ENCODE data around the gene RPRML. TPM values are rescaled to one million over a fixed set of nuclear protein-coding genes. Genes with fewer than 3 reads are reported as not detected.
"Not testable (repeated sequence)": the region's sequence is repeated elsewhere in the genome, so short reads cannot be mapped to it uniquely, and the experiment has no call there.

RPRML gene
- total RNA-seq, 1 donor from 2014 or later, result not detected

GRCh38 chr17:46968896-46969295 lies 10.2 kb downstream of the RPRML start:
- Mint-ChIP-seq H3K27me3 (ENCODE audit: low read depth) (no peaks in the 10 kb centered on the region), H3K4me3 (ENCODE audit: low read depth) (no peak overlapping the region), H3K4me1 (ENCODE audit: low read depth) (no peaks in the 10 kb centered on the region), H3K36me3 (ENCODE audit: low read depth) (no peaks in the 10 kb centered on the region), H3K27ac (no peak overlapping the region), H3K9me3 (no peaks in the 10 kb centered on the region)
- intact Hi-C loops (cut with micrococcal nuclease), result no loop called here
- no peak for DNase-seq (ENCODE audit: low spot score)

GRCh38 chr17:46968224-46968834 lies 10.7 kb downstream of the RPRML start:
- no peak overlapping the region for H3K4me3 Mint-ChIP-seq (ENCODE audit: low read depth)
- H3K27me3 Mint-ChIP-seq (ENCODE audit: low read depth), result no peaks in the 10 kb centered on the region
- H3K9me3 Mint-ChIP-seq, result no peaks in the 10 kb centered on the region
- H3K27ac Mint-ChIP-seq, result no peak overlapping the region
- no peaks in the 10 kb centered on the region for H3K36me3 Mint-ChIP-seq (ENCODE audit: low read depth)
- DNase-seq (ENCODE audit: low spot score), result no peak
- H3K4me1 Mint-ChIP-seq (ENCODE audit: low read depth), result no peaks in the 10 kb centered on the region
- intact Hi-C loops (cut with micrococcal nuclease), result no loop called here

GRCh38 chr17:46964315-46965265 lies 14.5 kb downstream of the RPRML start:
- no peaks in the 10 kb centered on the region for H3K27me3 Mint-ChIP-seq (ENCODE audit: low read depth)
- no peaks in the 10 kb centered on the region for H3K36me3 Mint-ChIP-seq (ENCODE audit: low read depth)
- intact Hi-C loops (cut with micrococcal nuclease), result no loop called here
- no peak overlapping the region for H3K4me3 Mint-ChIP-seq (ENCODE audit: low read depth)
- H3K4me1 Mint-ChIP-seq (ENCODE audit: low read depth), result peaks cover 6% of the 10 kb centered on the region
- H3K9me3 Mint-ChIP-seq, result no peaks in the 10 kb centered on the region
- H3K27ac Mint-ChIP-seq, result no peak overlapping the region
- no peak for DNase-seq (ENCODE audit: low spot score)

GRCh38 chr17:46963571-46963970 lies 15.5 kb downstream of the RPRML start:
- no peak overlapping the region for H3K4me3 Mint-ChIP-seq (ENCODE audit: low read depth)
- H3K27me3 Mint-ChIP-seq (ENCODE audit: low read depth), result no peaks in the 10 kb centered on the region
- no peaks in the 10 kb centered on the region for H3K36me3 Mint-ChIP-seq (ENCODE audit: low read depth)
- H3K9me3 Mint-ChIP-seq, result no peaks in the 10 kb centered on the region
- H3K4me1 Mint-ChIP-seq (ENCODE audit: low read depth), result peaks cover 6% of the 10 kb centered on the region
- intact Hi-C loops (cut with micrococcal nuclease), result no loop called here
- H3K27ac Mint-ChIP-seq, result no peak overlapping the region
- no peak for DNase-seq (ENCODE audit: low spot score)

GRCh38 chr17:46962374-46962790 lies 16.7 kb downstream of the RPRML start:
- Mint-ChIP-seq H3K4me1 (ENCODE audit: low read depth) (peaks cover 6% of the 10 kb centered on the region), H3K4me3 (ENCODE audit: low read depth) (no peak overlapping the region), H3K9me3 (no peaks in the 10 kb centered on the region), H3K27ac (no peak overlapping the region), H3K36me3 (ENCODE audit: low read depth) (no peaks in the 10 kb centered on the region), H3K27me3 (ENCODE audit: low read depth) (no peaks in the 10 kb centered on the region)
- intact Hi-C loops (cut with micrococcal nuclease), result no loop called here
- no peak for DNase-seq (ENCODE audit: low spot score)

GRCh38 chr17:46960152-46960551 lies 18.9 kb downstream of the RPRML start:
- Mint-ChIP-seq H3K27ac (no peak overlapping the region), H3K36me3 (ENCODE audit: low read depth) (no peaks in the 10 kb centered on the region), H3K27me3 (ENCODE audit: low read depth) (no peaks in the 10 kb centered on the region), H3K4me1 (ENCODE audit: low read depth) (peaks cover 6% of the 10 kb centered on the region), H3K9me3 (no peaks in the 10 kb centered on the region), H3K4me3 (ENCODE audit: low read depth) (no peak overlapping the region)
- intact Hi-C loops (cut with micrococcal nuclease), result no loop called here
- DNase-seq (ENCODE audit: low spot score), result no peak

GRCh38 chr17:46958041-46958591 lies 20.9 kb downstream of the RPRML start:
- H3K4me1 Mint-ChIP-seq (ENCODE audit: low read depth), result peaks cover 6% of the 10 kb centered on the region
- H3K9me3 Mint-ChIP-seq, result no peaks in the 10 kb centered on the region
- H3K4me3 Mint-ChIP-seq (ENCODE audit: low read depth), result no peak overlapping the region
- H3K36me3 Mint-ChIP-seq (ENCODE audit: low read depth), result no peaks in the 10 kb centered on the region
- intact Hi-C loops (cut with micrococcal nuclease), result no loop called here
- H3K27ac Mint-ChIP-seq, result no peak overlapping the region
- no peak for DNase-seq (ENCODE audit: low spot score)
- H3K27me3 Mint-ChIP-seq (ENCODE audit: low read depth), result no peaks in the 10 kb centered on the region

- H3K36me3 Mint-ChIP-seq (ENCODE audit: low read depth); H3K27ac Mint-ChIP-seq; H3K27me3 Mint-ChIP-seq (ENCODE audit: low read depth); DNase-seq (ENCODE audit: low spot score); H3K4me3 Mint-ChIP-seq (ENCODE audit: low read depth); H3K9me3 Mint-ChIP-seq; intact Hi-C loops (cut with micrococcal nuclease); H3K4me1 Mint-ChIP-seq (ENCODE audit: low read depth): not testable (repeated sequence)
Measured at GRCh38 chr17:46953191-46953590, 25.9 kb downstream of the RPRML start.

- Mint-ChIP-seq H3K4me3 (ENCODE audit: low read depth) (no peak overlapping the region), H3K4me1 (ENCODE audit: low read depth) (no peaks in the 10 kb centered on the region), H3K36me3 (ENCODE audit: low read depth) (peaks cover 4% of the 10 kb centered on the region), H3K27ac (no peak overlapping the region), H3K27me3 (ENCODE audit: low read depth) (no peaks in the 10 kb centered on the region), H3K9me3 (no peaks in the 10 kb centered on the region)
- intact Hi-C loops (cut with micrococcal nuclease), result no loop called here
- no peak for DNase-seq (ENCODE audit: low spot score)
Measured at GRCh38 chr17:46952115-46952514, 26.9 kb downstream of the RPRML start.

- Mint-ChIP-seq H3K4me1 (ENCODE audit: low read depth) (no peaks in the 10 kb centered on the region), H3K27ac (no peak overlapping the region), H3K9me3 (no peaks in the 10 kb centered on the region), H3K27me3 (ENCODE audit: low read depth) (no peaks in the 10 kb centered on the region), H3K36me3 (ENCODE audit: low read depth) (peaks cover 4% of the 10 kb centered on the region), H3K4me3 (ENCODE audit: low read depth) (no peak overlapping the region)
- intact Hi-C loops (cut with micrococcal nuclease), result no loop called here
- no peak for DNase-seq (ENCODE audit: low spot score)
Measured at GRCh38 chr17:46951706-46952105, 27.3 kb downstream of the RPRML start.

GRCh38 chr17:46950997-46951621 lies 27.9 kb downstream of the RPRML start:
- Mint-ChIP-seq H3K27me3 (ENCODE audit: low read depth) (no peaks in the 10 kb centered on the region), H3K36me3 (ENCODE audit: low read depth) (peaks cover 4% of the 10 kb centered on the region), H3K4me1 (ENCODE audit: low read depth) (no peaks in the 10 kb centered on the region), H3K27ac (no peak overlapping the region), H3K9me3 (no peaks in the 10 kb centered on the region), H3K4me3 (ENCODE audit: low read depth) (no peak overlapping the region)
- intact Hi-C loops (cut with micrococcal nuclease), result no loop called here
- no peak for DNase-seq (ENCODE audit: low spot score)

GRCh38 chr17:46950342-46950996 lies 28.6 kb downstream of the RPRML start:
- H3K4me3 Mint-ChIP-seq (ENCODE audit: low read depth), result no peak overlapping the region
- H3K27ac Mint-ChIP-seq, result no peak overlapping the region
- no peaks in the 10 kb centered on the region for H3K4me1 Mint-ChIP-seq (ENCODE audit: low read depth)
- no peaks in the 10 kb centered on the region for H3K9me3 Mint-ChIP-seq
- intact Hi-C loops (cut with micrococcal nuclease), result no loop called here
- H3K36me3 Mint-ChIP-seq (ENCODE audit: low read depth), result peaks cover 4% of the 10 kb centered on the region
- H3K27me3 Mint-ChIP-seq (ENCODE audit: low read depth), result no peaks in the 10 kb centered on the region
- DNase-seq (ENCODE audit: low spot score), result no peak

Data from activated T-helper 2 cell treated with anti-CD3 and anti-CD28 coated beads, Interferon-gamma antibody, Interleukin-2, Interleukin-4, amounts not matched to agents 10 μg/mL and 5 μg/mL and 100 μg/mL, durations not matched to agents 14 hours and 24 hours and 36 hours (primary cell).